HepG2 (cell line): ENCODE results near the gene MAN1A2. TPM values are rescaled to one million over a fixed set of nuclear protein-coding genes. Genes with fewer than 3 reads are reported as not detected.

Source experiments
- CENPX ChIP-seq: sonication (generic); formaldehyde crosslinking; IDR thresholded peaks from 2 replicates; pipeline ENCODE4 v1.9.0; 2021; ENCODE audit warnings: mild to moderate bottlenecking, missing genetic modification reagents, moderate library complexity
- HNRNPH1 ChIP-seq: fragments of 200-400 bp; formaldehyde crosslinking; optimal IDR thresholded peaks from 2 replicates; pipeline ENCODE3; 2017; ENCODE audit warnings: mild to moderate bottlenecking, low read depth, low read length
- POLR2A ChIP-seq, 2 experiments: IDR thresholded peaks; 2 replicates each; pipeline ENCODE4 v1.6.1; 2011; ENCODE audit warnings: low read depth in 2 of 2, low read length in 2 of 2, mild to moderate bottlenecking in 1 of 2, moderate library complexity in 1 of 2; ENCODE audit not compliant: insufficient read depth in 1 of 2
- U2AF2 ChIP-seq: fragments of 200-400 bp; formaldehyde crosslinking; IDR thresholded peaks from 2 replicates; pipeline ENCODE4 v1.6.1; 2017; ENCODE audit warnings: low read depth, mild to moderate bottlenecking, low read length
- XRCC5 ChIP-seq: fragments of 200-400 bp; formaldehyde crosslinking; optimal IDR thresholded peaks from 2 replicates; pipeline ENCODE3; 2017; ENCODE audit warnings: mild to moderate bottlenecking, low read length
- ZBTB10 ChIP-seq: sonication (generic); formaldehyde crosslinking; IDR thresholded peaks from 2 replicates; pipeline ENCODE4 v1.4.0; 2020; ENCODE audit warnings: missing genetic modification reagents, borderline replicate concordance
- ZGPAT ChIP-seq: IDR thresholded peaks from 2 replicates; pipeline ENCODE4 v1.6.1; 2016; ENCODE audit warnings: mild to moderate bottlenecking
- ZNF75D ChIP-seq: sonication (generic); formaldehyde crosslinking; IDR thresholded peaks from 2 replicates; pipeline ENCODE4 v1.8.1; 2023; ENCODE audit warnings: missing genetic modification reagents, mild to moderate bottlenecking, borderline replicate concordance
- polyA plus RNA-seq, 8 experiments: library from polyadenylated mRNA; depleted of rRNA in 3 of 8; stranded (reverse) in 7 of 8; unstranded in 1 of 8; fragments of >200 nt; fragmentation: Illumina TruSeq in 4 of 8; extraction: Trizol in 4 of 8; gene quantifications; 2 replicates each; pipeline versions ENCODE4 v1.2.1 to v1.2.3, GENCODE V29; 2011 to 2016; ENCODE audit warnings: low read depth in 4 of 8, missing spikeins in 1 of 8, mixed read lengths in 1 of 8; ENCODE audit not compliant: insufficient read depth in 1 of 8
- total RNA-seq, 5 experiments: library from RNA; depleted of rRNA; stranded (reverse); fragments of >200 nt; fragmentation: Illumina TruSeq; extraction: Trizol; gene quantifications; 2 replicates each; pipeline ENCODE4 v1.2.3, GENCODE V29; 2016; ENCODE audit warnings: low read depth in 1 of 5

MAN1A2 gene
- total and polyA plus RNA-seq, 2 of the 13 experiments (the other 11 are each of a cell fraction or from before 2014, with no cell fraction given): 8.0 to 19.9 TPM

DNA sequence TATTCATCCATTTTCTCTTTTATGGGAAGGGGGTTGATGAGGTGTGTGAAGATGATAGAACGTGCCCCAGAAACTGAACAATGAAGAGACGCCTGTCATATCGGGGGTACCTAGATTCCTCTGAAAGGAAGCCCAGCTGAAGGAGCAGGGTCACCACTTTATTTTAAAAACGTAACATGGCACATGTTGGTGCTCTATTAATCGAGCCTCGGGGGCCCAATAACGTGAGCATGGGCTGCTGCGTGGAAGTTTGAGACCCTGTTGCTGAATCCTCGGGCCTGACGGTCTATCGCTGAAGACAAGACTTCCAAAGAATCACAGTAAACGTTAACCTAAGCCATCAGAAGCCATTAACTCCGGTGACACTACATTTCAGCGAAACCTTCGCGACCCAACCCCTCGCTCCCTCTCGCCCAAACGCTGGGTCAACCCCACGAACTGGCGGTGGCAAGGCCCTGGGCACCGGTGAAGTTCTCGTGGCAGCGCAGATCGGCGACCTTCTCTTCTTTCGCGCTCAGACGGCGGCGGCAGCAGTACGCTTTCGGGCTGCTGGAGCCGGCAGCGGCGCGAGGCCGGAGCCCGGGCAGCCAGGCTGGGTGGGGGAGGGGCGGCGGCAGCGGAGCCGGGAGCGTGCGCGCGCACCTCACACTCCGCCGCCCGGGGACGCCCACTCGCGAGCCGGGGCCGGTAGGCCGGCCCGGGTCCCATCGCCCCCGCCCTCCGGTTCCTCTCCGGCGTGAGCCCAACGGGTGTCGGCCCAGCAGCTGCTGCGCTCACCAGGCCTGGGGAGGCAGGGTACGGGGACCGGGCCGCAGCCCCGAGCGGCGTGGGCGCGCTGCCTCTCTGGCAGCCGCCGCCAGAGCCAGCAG is 838 bp upstream of the MAN1A2 start (continued):
- TF ChIP-seq XRCC5: peak; percentile 21
- TF ChIP-seq ZGPAT (CRISPR knock-in tag): no peak
- TF ChIP-seq ZNF75D (CRISPR knock-in tag): no peak
- TF ChIP-seq ZBTB10 (CRISPR knock-in tag): no peak
- peak; percentile 50 to 72; a peak in 3 of 4 replicates for TF ChIP-seq POLR2A (IDR thresholded peaks at IDR 0.05; ENCODE audit: insufficient read depth in 1 of 2, low read depth in 2 of 2, low read length in 2 of 2)
- TF ChIP-seq HNRNPH1: no peak
- no peak for TF ChIP-seq U2AF2
- no peak for TF ChIP-seq CENPX (CRISPR knock-in tag)
